Measurements from ENCODE around the gene TCF4.

Gene TCF4

GRCh38 chr18:55625901-55626300 lies 37.9 kb upstream of the TCF4 start:
- TF ChIP-seq CTCF (IDR thresholded peaks at IDR 0.05), result no peak
- no peak overlapping the region for H3K4me3 ChIP-seq
- H3K27ac ChIP-seq, result no peak overlapping the region
- no peak for DNase-seq (ENCODE audit: low spot score)

- no peak for TF ChIP-seq CTCF (IDR thresholded peaks at IDR 0.05)
- Histone ChIP-seq H3K4me3 (no peak overlapping the region), H3K27ac (no peak overlapping the region)
Measured at GRCh38 chr18:55623626-55624025, 35.6 kb upstream of the TCF4 start.

GRCh38 chr18:55610506-55610905 lies 22.5 kb upstream of the TCF4 start:
- Histone ChIP-seq H3K27ac (no peak overlapping the region), H3K4me3 (no peak overlapping the region)
- TF ChIP-seq CTCF (IDR thresholded peaks at IDR 0.05), result no peak
- no peak for DNase-seq (ENCODE audit: low spot score)

More at GRCh38 chr18:55623626-55624025, 35.6 kb upstream of the TCF4 start:
- no peak for DNase-seq (ENCODE audit: low spot score)

GRCh38 chr18:55609160-55609825 lies 21.3 kb upstream of the TCF4 start:
- TF ChIP-seq CTCF (IDR thresholded peaks at IDR 0.05), result no peak
- Histone ChIP-seq H3K27ac (no peak overlapping the region), H3K4me3 (no peak overlapping the region)
- DNase-seq (ENCODE audit: low spot score), result no peak

- Histone ChIP-seq H3K4me3 (no peak overlapping the region), H3K27ac (no peak overlapping the region)
- TF ChIP-seq CTCF (IDR thresholded peaks at IDR 0.05), result no peak
- no peak for DNase-seq (ENCODE audit: low spot score)
Measured at GRCh38 chr18:55608497-55608896, 20.5 kb upstream of the TCF4 start.

GRCh38 chr18:55607773-55608172 lies 19.8 kb upstream of the TCF4 start:
- TF ChIP-seq CTCF (IDR thresholded peaks at IDR 0.05), result no peak
- DNase-seq (ENCODE audit: low spot score), result no peak
- H3K4me3 ChIP-seq, result no peak overlapping the region
- no peak overlapping the region for H3K27ac ChIP-seq

- Histone ChIP-seq H3K4me3 (no peak overlapping the region), H3K27ac (no peak overlapping the region)
- DNase-seq (ENCODE audit: low spot score), result no peak
- no peak for TF ChIP-seq CTCF (IDR thresholded peaks at IDR 0.05)
Measured at GRCh38 chr18:55605733-55606338, 17.8 kb upstream of the TCF4 start.

All from coronary artery (tissue), 2 donors.